ENCODE measurements around the gene MRPL10. TPM values are rescaled to one million over a fixed set of nuclear protein-coding genes. Genes with fewer than 3 reads are reported as not detected.

MRPL10 gene
- total RNA-seq, 5 donors from 2014 or later (not counting 1 experiment from before 2014, with no cell fraction given): 34.1 to 60.1 (median 41.6) TPM

GRCh38 chr17:47857551-47858455 lies 26.5 kb upstream of the MRPL10 start:
- Mint-ChIP-seq H3K36me3 (no peaks in the 10 kb centered on the region), H3K9me3 (no peaks in the 10 kb centered on the region), H3K4me3 (no peak overlapping the region), H3K27ac (no peak overlapping the region), H3K27me3 (peaks cover 39 to 58% of the 10 kb centered on the region in 2 donors), H3K4me1 (peaks cover 4 to 12% (median 6%) of the 10 kb centered on the region in 3 donors)
- no peak for DNase-seq
- H3K27ac ChIP-seq (ENCODE audit: low read length): no peak overlapping the region
- no peak for ATAC-seq (replicated peaks in 1 of 4)
- H3K9me3 ChIP-seq: no peaks in the 10 kb centered on the region
- peaks cover 0 to 4% of the 10 kb centered on the region in 2 experiments for H3K4me1 ChIP-seq (ENCODE audit: control insufficient read depth in 1 of 2, extremely low read depth in 1 of 2, insufficient read depth in 2 of 2, low read length in 2 of 2)
- WGBS (ENCODE audit: insufficient coverage): 56% methylated on average over 11 of the region's 16 CpGs
- CTCF ChIA-PET: interaction anchor here (0.5 kb wide), 2 partner anchors 49 to 56 kb away, joined by 3 read pairs; no protein-coding TSS in a partner anchor
- H3K36me3 ChIP-seq (ENCODE audit: control insufficient read depth in 2 of 2, extremely low read depth in 1 of 2, insufficient read depth in 1 of 2, low read length in 1 of 2): no peaks in the 10 kb centered on the region
- peaks cover 5 to 56% of the 10 kb centered on the region in 2 experiments for H3K27me3 ChIP-seq (replicated peaks in 1 of 2; ENCODE audit: control insufficient read depth in 2 of 2, extremely low read depth in 1 of 2, insufficient read depth in 2 of 2, low read length in 1 of 2)
- POLR2A ChIA-PET: interaction anchor here in 1 of 2 donors (0.6 kb wide), 1 partner anchor 302 kb away, joined by 3 read pairs; no protein-coding TSS in a partner anchor
- no peak overlapping the region for H3K4me3 ChIP-seq (ENCODE audit: control insufficient read depth in 1 of 2, extremely low read depth in 1 of 2, low read length in 1 of 2)

GRCh38 chr17:47856830-47857229 lies 25.5 kb upstream of the MRPL10 start:
- Histone ChIP-seq H3K27me3 (replicated peaks in 1 of 2; ENCODE audit: control insufficient read depth in 2 of 2, extremely low read depth in 1 of 2, insufficient read depth in 2 of 2, low read length in 1 of 2) (peaks cover 8 to 64% of the 10 kb centered on the region in 2 experiments), H3K4me3 (ENCODE audit: control insufficient read depth in 1 of 2, extremely low read depth in 1 of 2, low read length in 1 of 2) (no peak overlapping the region), H3K4me1 (ENCODE audit: control insufficient read depth in 1 of 2, extremely low read depth in 1 of 2, insufficient read depth in 2 of 2, low read length in 2 of 2) (peaks cover 0 to 6% of the 10 kb centered on the region in 2 experiments), H3K27ac (ENCODE audit: low read length) (no peak overlapping the region), H3K9me3 (no peaks in the 10 kb centered on the region), H3K36me3 (ENCODE audit: control insufficient read depth in 2 of 2, extremely low read depth in 1 of 2, insufficient read depth in 1 of 2, low read length in 1 of 2) (no peaks in the 10 kb centered on the region)
- no peak overlapping the region for H3K27ac Mint-ChIP-seq
- CTCF ChIA-PET: no interaction called here
- H3K27me3 Mint-ChIP-seq: peaks cover 48 to 67% of the 10 kb centered on the region in 2 donors
- DNase-seq (no peak), ATAC-seq (replicated peaks in 1 of 4) (no peak)
- no peak overlapping the region for H3K4me3 Mint-ChIP-seq
- H3K9me3 Mint-ChIP-seq: no peaks in the 10 kb centered on the region
- peaks cover 7 to 17% (median 13%) of the 10 kb centered on the region in 3 donors for H3K4me1 Mint-ChIP-seq
- POLR2A ChIA-PET: no interaction called here
- H3K36me3 Mint-ChIP-seq: no peaks in the 10 kb centered on the region

GRCh38 chr17:47855737-47856136 lies 24.4 kb upstream of the MRPL10 start:
- Histone ChIP-seq H3K27me3 (replicated peaks in 1 of 2; ENCODE audit: control insufficient read depth in 2 of 2, extremely low read depth in 1 of 2, insufficient read depth in 2 of 2, low read length in 1 of 2) (peaks cover 9 to 69% of the 10 kb centered on the region in 2 experiments), H3K27ac (ENCODE audit: low read length) (no peak overlapping the region), H3K36me3 (ENCODE audit: control insufficient read depth in 2 of 2, extremely low read depth in 1 of 2, insufficient read depth in 1 of 2, low read length in 1 of 2) (no peaks in the 10 kb centered on the region), H3K4me3 (ENCODE audit: control insufficient read depth in 1 of 2, extremely low read depth in 1 of 2, low read length in 1 of 2) (no peak overlapping the region), H3K9me3 (no peaks in the 10 kb centered on the region), H3K4me1 (ENCODE audit: control insufficient read depth in 1 of 2, extremely low read depth in 1 of 2, insufficient read depth in 2 of 2, low read length in 2 of 2) (peaks cover 2 to 17% of the 10 kb centered on the region in 2 experiments)
- DNase-seq (no peak), ATAC-seq (replicated peaks in 1 of 4) (no peak)
- Mint-ChIP-seq H3K36me3 (no peaks in the 10 kb centered on the region), H3K27ac (no peak overlapping the region), H3K27me3 (peaks cover 51 to 69% of the 10 kb centered on the region in 2 donors), H3K4me1 (peaks cover 9 to 20% (median 16%) of the 10 kb centered on the region in 3 donors), H3K4me3 (no peak overlapping the region), H3K9me3 (no peaks in the 10 kb centered on the region)
- WGBS (ENCODE audit: insufficient coverage): no CpG with 5 or more reads among the region's 3 CpGs
- POLR2A ChIA-PET: no interaction called here
- CTCF ChIA-PET: interaction anchor here in 1 of 2 donors (1.0 kb wide), 1 partner anchor 15 kb away, joined by 4 read pairs; the partner anchor contains the start of gene SCRN2

- ATAC-seq (replicated peaks in 1 of 4) (no peak), DNase-seq (no peak)
Observed at GRCh38 chr17:47853616-47854015, 22.3 kb upstream of the MRPL10 start.

GRCh38 chr17:47852113-47852949 lies 21.0 kb upstream of the MRPL10 start:
- H3K9me3 ChIP-seq: no peaks in the 10 kb centered on the region
- Mint-ChIP-seq H3K27me3 (peaks cover 59 to 82% of the 10 kb centered on the region in 2 donors), H3K9me3 (no peaks in the 10 kb centered on the region), H3K27ac (peak overlapping the region in 1 of 2 donors; percentile 8), H3K4me1 (peaks cover 16 to 33% (median 31%) of the 10 kb centered on the region in 3 donors), H3K4me3 (peak overlapping the region in 2 of 3 donors; percentile 17 to 73), H3K36me3 (no peaks in the 10 kb centered on the region)
- peaks cover 4 to 35% of the 10 kb centered on the region in 2 experiments for H3K4me1 ChIP-seq (ENCODE audit: control insufficient read depth in 1 of 2, extremely low read depth in 1 of 2, insufficient read depth in 2 of 2, low read length in 2 of 2)
- CTCF ChIA-PET: interaction anchor here (0.6 to 1.0 kb wide), 3 partner anchors 11 to 141 kb away, joined by 3 to 11 read pairs (median 3); partner anchors contain the start of gene SCRN2 (in 1 of the 2)
- H3K27ac ChIP-seq (ENCODE audit: low read length): no peak overlapping the region
- peaks cover 16 to 78% of the 10 kb centered on the region in 2 experiments for H3K27me3 ChIP-seq (replicated peaks in 1 of 2; ENCODE audit: control insufficient read depth in 2 of 2, extremely low read depth in 1 of 2, insufficient read depth in 2 of 2, low read length in 1 of 2)
- peak overlapping the region in 1 of 2 donors; percentile 17 for H3K4me3 ChIP-seq (ENCODE audit: control insufficient read depth in 1 of 2, extremely low read depth in 1 of 2, low read length in 1 of 2)
- POLR2A ChIA-PET: no interaction called here
- 27% methylated on average over 18 of the region's 32 CpGs for WGBS (ENCODE audit: insufficient coverage)
- no peak for ATAC-seq (replicated peaks in 1 of 4)
- no peaks in the 10 kb centered on the region for H3K36me3 ChIP-seq (ENCODE audit: control insufficient read depth in 2 of 2, extremely low read depth in 1 of 2, insufficient read depth in 1 of 2, low read length in 1 of 2)
- no peak for DNase-seq

More at GRCh38 chr17:47853616-47854015, 22.3 kb upstream of the MRPL10 start:
- Mint-ChIP-seq H3K4me1 (peaks cover 14 to 33% (median 30%) of the 10 kb centered on the region in 3 donors), H3K4me3 (no peak overlapping the region), H3K27ac (no peak overlapping the region), H3K9me3 (no peaks in the 10 kb centered on the region), H3K36me3 (no peaks in the 10 kb centered on the region), H3K27me3 (peaks cover 60 to 78% of the 10 kb centered on the region in 2 donors)
- no peak overlapping the region for H3K27ac ChIP-seq (ENCODE audit: low read length)
- H3K4me3 ChIP-seq (ENCODE audit: control insufficient read depth in 1 of 2, extremely low read depth in 1 of 2, low read length in 1 of 2): no peak overlapping the region
- CTCF ChIA-PET: no interaction called here
- WGBS (ENCODE audit: insufficient coverage): 70% methylated on average over 5 of the region's 5 CpGs
- H3K9me3 ChIP-seq: no peaks in the 10 kb centered on the region
- POLR2A ChIA-PET: no interaction called here
- H3K4me1 ChIP-seq (ENCODE audit: control insufficient read depth in 1 of 2, extremely low read depth in 1 of 2, insufficient read depth in 2 of 2, low read length in 2 of 2): peaks cover 4 to 27% of the 10 kb centered on the region in 2 experiments
- H3K36me3 ChIP-seq (ENCODE audit: control insufficient read depth in 2 of 2, extremely low read depth in 1 of 2, insufficient read depth in 1 of 2, low read length in 1 of 2): no peaks in the 10 kb centered on the region
- peaks cover 14 to 74% of the 10 kb centered on the region in 2 experiments for H3K27me3 ChIP-seq (replicated peaks in 1 of 2; ENCODE audit: control insufficient read depth in 2 of 2, extremely low read depth in 1 of 2, insufficient read depth in 2 of 2, low read length in 1 of 2)

- Mint-ChIP-seq H3K4me1 (peaks cover 22 to 39% (median 36%) of the 10 kb centered on the region in 3 donors), H3K36me3 (no peaks in the 10 kb centered on the region), H3K4me3 (peak overlapping the region in 1 of 3 donors; percentile 73), H3K27me3 (peaks cover 64 to 82% of the 10 kb centered on the region in 2 donors), H3K9me3 (no peaks in the 10 kb centered on the region), H3K27ac (peak overlapping the region in 1 of 2 donors; percentile 8)
- peaks cover 4 to 41% of the 10 kb centered on the region in 2 experiments for H3K4me1 ChIP-seq (ENCODE audit: control insufficient read depth in 1 of 2, extremely low read depth in 1 of 2, insufficient read depth in 2 of 2, low read length in 2 of 2)
- ChIA-PET CTCF (interaction anchor here in 1 of 2 donors (1.0 kb wide), 1 partner anchor 11 kb away, joined by 3 read pairs; the partner anchor contains the start of gene SCRN2), POLR2A (no interaction called here)
- H3K27me3 ChIP-seq (replicated peaks in 1 of 2; ENCODE audit: control insufficient read depth in 2 of 2, extremely low read depth in 1 of 2, insufficient read depth in 2 of 2, low read length in 1 of 2): peaks cover 16 to 78% of the 10 kb centered on the region in 2 experiments
- H3K4me3 ChIP-seq (ENCODE audit: control insufficient read depth in 1 of 2, extremely low read depth in 1 of 2, low read length in 1 of 2): peak overlapping the region in 1 of 2 donors; percentile 17
- DNase-seq (no peak), ATAC-seq (replicated peaks in 1 of 4) (no peak)
- 14% methylated on average over 6 of the region's 11 CpGs for WGBS (ENCODE audit: insufficient coverage)
- H3K36me3 ChIP-seq (ENCODE audit: control insufficient read depth in 2 of 2, extremely low read depth in 1 of 2, insufficient read depth in 1 of 2, low read length in 1 of 2): no peaks in the 10 kb centered on the region
- no peak overlapping the region for H3K27ac ChIP-seq (ENCODE audit: low read length)
- H3K9me3 ChIP-seq: no peaks in the 10 kb centered on the region
Observed at GRCh38 chr17:47851764-47852112, 20.4 kb upstream of the MRPL10 start.
